HG03575 (cell line): ENCODE results near the gene SHISAL1.
"Not testable (repeated sequence)": the region's sequence is repeated elsewhere in the genome, so short reads cannot be mapped to it uniquely, and the experiment has no call there.

Experiments
- ATAC-seq: cut with Tn5 transposase; IDR thresholded peaks from one replicate; pipeline ENCODE4 v1.9.1; 2021; ENCODE audit not compliant: unreplicated experiment, insufficient number of reproducible peaks, low FRiP score; ENCODE audit errors: extremely low read depth

The SHISAL1 gene

DNA sequence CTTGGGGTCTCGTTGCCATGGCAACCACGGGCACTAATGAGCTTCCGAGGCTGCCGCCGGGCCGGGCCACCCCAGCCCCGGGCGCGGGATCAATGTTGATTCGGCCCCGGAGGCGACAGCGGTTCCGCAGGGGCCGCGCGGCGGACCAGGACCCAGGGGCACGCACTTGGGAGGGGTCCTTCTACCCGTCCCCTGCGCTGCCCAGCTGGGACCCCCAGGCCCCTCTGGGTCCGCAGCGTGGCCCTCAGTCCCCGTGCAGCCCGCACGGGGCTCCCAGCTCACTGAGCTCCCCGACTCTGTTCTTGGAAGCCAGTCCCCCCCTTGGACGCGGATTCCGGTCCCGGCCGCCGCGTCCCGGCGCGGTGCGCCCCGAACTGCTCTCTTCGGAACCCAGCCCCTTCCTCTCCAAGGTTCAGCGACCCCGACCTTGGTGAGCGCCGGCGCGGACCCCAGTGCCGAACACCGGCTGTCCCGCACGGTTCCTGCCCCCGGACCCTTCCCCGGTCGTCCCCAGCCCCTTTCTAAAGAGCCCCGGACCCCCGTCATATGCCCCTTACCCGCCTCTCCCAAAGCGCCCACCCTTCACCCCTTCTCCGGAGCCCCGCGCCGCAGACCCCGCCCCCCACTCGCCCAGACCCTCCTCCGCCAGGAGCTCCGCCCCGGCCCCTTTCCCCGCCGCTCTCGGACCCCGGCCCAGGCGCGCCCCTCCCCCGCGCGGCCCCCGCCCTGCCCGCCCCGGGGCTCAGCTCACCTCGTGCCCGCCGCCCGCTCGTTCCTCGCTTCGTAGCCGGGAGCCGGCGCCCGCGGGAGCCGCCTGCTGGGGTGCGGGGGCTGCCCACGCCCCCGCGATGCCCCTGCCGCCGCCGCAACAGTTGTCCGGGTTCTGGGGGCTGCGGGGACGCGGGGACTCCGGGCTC lies 18.3 kb upstream of the SHISAL1 start:
- no peak for ATAC-seq

GRCh38 chr22:44330188-44330743 lies 17.5 kb upstream of the SHISAL1 start:
- no peak for ATAC-seq

GRCh38 chr22:44329179-44329796 lies 16.5 kb upstream of the SHISAL1 start:
- no peak for ATAC-seq

DNA sequence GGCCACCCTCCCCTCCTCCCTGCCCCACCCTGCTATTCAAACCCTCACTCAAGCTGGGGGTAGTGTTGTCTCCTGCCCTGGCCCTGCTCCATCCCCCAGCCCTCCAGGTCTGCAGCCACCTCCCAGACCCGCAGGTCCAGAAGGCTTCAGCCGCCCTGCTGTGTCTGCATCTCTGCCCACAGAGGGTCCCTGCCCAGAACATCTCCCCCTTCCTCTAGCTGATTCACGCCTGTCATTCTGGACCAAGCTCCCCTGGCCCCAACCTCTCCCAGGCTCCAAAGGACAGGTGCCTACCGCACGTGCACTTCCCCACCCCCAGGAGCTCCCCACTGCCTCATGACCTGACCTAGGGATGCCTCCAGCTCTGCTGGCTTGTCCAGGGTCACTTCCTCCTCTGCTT lies 16.0 kb upstream of the SHISAL1 start:
- ATAC-seq: no peak

- no peak for ATAC-seq
These were observed 15.6 kb upstream of the SHISAL1 start for GRCh38 chr22:44328326-44328725.

GRCh38 chr22:44326491-44326885 lies 13.7 kb upstream of the SHISAL1 start:
- ATAC-seq: no peak

GRCh38 chr22:44325718-44326490 lies 13.2 kb upstream of the SHISAL1 start:
- no peak for ATAC-seq

- not testable (repeated sequence) for ATAC-seq
These were observed 10.5 kb upstream of the SHISAL1 start for GRCh38 chr22:44323140-44323790.

DNA sequence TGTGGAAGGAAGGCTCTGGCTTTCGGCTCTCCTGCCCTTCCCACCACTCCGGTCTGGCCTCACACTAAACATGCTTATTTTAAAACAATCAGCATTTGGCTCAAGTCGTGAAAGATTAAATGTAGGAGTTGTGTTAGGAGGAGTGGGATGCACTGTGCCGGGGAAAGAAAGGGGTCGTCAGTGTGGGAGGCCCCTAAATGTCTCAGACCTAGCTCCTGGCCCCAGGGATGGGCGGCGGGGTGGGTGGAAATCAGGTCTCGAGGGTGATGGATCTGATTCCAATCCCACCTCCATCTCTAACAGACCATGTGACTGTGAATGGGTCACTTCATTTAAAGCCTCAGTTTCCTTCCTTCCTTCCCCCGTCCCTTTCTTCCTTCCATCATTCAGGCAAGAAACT lies 6.9 kb upstream of the SHISAL1 start:
- no peak for ATAC-seq

DNA sequence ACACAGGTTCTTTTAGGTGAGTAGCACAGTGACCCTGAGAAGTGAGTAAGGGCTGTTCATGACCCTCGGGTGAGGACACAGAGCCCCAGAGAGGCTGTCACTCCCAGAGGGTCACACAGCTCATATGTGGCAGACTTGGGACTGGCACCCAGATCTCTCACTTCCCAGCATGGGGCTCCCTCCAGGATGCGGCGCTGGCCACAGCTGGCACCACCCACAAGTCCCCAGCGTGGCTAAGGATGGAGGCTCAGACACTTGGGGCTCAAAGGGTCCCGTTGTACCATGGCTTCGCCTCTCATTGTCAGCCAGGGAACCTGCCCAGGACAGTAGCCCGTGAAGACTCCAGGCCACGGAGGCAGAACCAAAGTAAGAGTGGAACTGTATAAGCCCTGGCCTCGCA lies 6.0 kb upstream of the SHISAL1 start:
- no peak for ATAC-seq

DNA sequence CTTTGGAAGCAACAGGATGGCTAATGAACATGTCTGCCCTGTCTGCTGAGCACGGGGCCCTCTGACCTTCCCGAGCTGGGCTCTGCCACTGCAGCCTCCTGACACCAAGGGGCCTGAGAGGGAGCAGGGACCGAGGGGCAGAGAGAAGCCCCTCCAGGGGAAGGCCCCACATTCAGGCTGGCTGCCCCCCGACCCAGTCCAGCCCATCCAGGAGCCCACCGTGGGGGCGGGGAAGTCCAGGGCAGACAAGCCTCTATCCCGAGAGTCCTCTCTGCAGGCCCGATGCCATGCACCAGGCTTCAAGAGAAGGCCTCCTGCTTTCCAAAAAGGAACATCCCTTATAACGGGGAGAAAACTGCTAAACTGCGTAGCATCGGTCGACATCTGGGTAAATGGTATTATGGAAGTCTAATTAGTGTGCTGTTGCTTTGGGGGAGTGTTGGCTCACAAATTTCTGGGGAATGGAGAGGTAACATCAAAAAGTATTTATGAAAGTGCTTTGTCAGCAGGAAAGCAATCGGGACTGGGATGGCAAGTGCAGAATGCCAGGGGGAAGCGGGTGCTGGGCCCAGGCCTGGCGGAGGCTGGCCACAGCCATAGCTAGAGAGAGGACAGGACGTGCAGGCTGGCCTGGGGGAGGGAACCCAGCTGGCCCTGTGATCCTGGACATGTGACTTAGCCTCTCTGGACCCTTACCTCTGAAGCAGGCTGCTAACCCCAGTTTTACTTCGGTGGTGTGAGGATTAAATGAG lies 5.3 kb upstream of the SHISAL1 start:
- ATAC-seq: no peak

DNA sequence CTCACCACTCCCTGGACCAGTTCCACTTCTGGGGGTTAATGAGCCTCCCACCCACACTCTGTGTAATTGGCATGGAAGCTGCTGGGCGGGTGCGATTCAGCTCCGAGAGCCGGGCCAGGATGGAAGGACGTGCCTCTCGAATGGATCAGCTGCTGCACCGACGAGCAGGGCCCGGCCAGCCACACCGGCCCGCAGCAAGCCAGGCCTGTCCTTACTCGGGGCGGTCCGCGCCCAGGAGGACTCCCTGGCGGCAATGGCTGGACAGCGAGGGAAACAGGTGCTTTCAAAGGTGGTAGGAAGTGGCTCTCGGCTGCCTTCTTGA lies 4.3 kb upstream of the SHISAL1 start:
- ATAC-seq: no peak

DNA sequence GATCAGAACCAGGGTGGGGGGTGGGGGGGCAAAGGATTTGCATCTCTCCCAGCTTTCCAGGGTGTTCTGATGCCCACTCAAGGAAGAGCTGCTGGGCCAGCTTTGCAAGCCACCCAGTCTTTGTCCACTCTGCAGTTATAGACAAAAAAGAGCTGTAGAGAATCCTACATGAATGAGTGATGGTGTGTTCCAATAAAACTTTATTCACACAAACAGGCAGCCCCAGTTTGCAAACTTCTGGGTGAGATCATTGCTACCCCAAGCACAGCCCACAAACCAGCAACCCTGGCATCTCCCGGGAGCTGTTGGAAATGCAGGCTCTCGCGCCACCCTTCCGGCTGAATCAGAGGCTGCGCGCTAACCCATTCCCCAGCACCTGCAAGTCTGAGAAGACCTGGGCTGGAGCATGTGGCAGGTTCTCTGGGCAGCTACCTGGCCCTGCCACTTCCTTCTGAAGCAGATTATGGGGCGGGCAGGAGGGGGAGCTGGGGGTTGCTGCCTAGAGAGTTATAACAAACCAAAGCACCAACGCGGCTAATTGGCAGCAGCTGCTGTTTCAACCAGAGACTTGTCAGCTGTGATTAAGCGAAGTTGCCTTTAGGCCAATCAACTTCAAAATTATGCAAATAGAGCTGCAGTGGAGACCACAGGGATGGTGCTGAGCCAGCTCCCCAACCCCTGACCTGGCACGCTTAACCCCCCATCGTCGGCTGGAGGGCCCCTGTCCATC lies 3.8 kb upstream of the SHISAL1 start:
- ATAC-seq: no peak

DNA sequence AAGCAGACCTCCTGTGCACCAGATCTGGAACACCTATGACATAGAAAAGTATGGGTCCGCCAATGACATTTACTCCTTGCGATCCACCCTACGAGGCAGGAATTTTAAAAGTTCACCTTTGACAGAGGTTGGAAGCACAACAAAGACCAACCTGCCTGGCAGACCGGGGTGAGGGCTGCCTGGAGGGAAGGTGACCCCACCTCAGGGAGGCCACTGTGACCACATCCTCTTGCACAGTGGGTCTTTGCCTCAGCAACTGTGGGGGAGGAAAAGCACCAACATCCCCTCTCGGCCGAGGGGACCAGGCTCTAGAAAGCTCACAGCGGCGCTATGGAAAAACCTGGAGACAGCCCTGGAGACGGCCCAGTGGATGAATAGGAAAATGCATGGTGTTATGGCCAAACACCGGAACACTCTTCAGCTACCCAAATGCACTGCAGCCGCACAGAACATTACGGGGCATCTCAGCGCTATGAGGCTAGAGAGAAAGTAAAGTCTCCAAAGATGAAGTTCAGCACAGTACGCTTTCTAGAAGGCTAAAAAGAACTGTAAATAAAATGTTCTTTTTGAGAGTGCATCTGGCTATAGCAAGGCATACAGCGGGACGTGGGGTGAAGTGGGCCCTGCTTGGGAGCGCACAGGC lies 1.8 kb upstream of the SHISAL1 start:
- ATAC-seq: no peak

DNA sequence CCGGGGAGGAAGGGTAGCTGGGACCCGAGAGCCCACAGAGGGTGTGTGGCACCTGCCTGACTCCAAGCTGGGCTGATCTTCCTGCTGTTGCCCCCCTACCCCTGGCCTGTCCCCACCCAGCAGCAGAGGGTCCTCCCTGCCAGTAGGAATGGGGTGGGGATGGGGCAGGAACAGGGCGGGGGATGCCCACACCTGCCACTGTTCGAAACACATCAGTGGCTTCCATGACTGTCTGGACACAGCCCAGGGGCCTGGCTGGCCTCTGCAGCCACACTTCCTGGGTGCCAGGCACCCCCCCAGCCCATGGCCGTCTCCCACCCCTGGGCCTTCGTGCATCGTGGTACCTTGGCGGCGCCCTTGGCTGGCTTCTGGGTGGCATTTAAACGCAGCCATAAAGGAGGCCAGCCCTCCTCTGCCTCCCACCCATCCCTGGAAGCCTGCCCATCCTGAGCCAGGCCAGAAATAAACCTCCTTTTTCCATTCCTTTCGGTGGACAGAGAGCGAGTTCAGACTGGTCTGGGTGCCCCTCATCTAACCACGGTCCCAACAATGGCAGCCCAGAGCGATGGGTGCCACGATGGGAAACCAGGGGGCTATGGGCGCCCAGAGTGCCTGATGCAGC lies 745 bp upstream of the SHISAL1 start:
- ATAC-seq: no peak

DNA sequence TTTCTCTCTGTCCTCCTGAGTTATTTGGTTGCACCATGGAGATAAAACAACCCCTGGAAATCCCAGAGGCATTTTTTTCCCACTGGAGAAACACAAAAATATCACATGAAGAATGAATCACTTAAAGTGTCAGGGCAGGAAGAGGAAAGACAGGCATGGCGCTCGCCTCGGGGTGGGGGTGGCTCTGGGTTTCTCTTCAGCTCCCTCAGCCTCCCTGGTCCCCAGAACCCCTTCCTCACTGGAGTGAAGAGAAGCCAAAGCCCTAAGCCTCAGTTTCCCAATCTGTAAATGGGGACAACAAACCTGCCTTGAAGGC lies 938 bp downstream of the SHISAL1 start:
- ATAC-seq: no peak

- ATAC-seq: no peak
These were observed 1.5 kb downstream of the SHISAL1 start for GRCh38 chr22:44311104-44311854.
